DND-41 (cell line): Measurements from ENCODE around the gene PTPRH.
A peak's percentile ranks its signal among the peaks of the same experiment; 100 is the strongest.

Experiments used
- ATAC-seq: fragments of 200-7000 bp; cut with Tn5 transposase; 3 replicates; pipeline ENCODE4 v1.9.1; 2021; ENCODE audit warnings: low read depth; ENCODE audit not compliant: insufficient read depth
- DNase-seq: peaks from one replicate; pipeline ENCODE4 v3.0.0-alpha.2; 2020
- H2AFZ ChIP-seq: 2 replicates; pipeline ENCODE4 v1.6.0; 2012; ENCODE audit warnings: low read depth, low read length
- H3K27ac ChIP-seq: 2 replicates; pipeline ENCODE4 v1.5.1; 2012; ENCODE audit warnings: low read length, inconsistent platforms
- H3K27me3 ChIP-seq: fragments of 200-600 bp; sonication (generic); 2 replicates; pipeline ENCODE4 v1.6.0; 2012; ENCODE audit warnings: low read length, mild to moderate bottlenecking, inconsistent platforms; ENCODE audit not compliant: insufficient read depth, poor library complexity
- H3K36me3 ChIP-seq: 2 replicates; pipeline ENCODE4 v1.5.1; 2012; ENCODE audit warnings: low read length, inconsistent platforms; ENCODE audit not compliant: insufficient read depth
- H3K4me1 ChIP-seq: 2 replicates; pipeline ENCODE4 v1.5.1; 2012; ENCODE audit warnings: mild to moderate bottlenecking, low read length; ENCODE audit not compliant: insufficient read depth
- H3K4me2 ChIP-seq: 2 replicates; pipeline ENCODE4 v1.6.0; 2012; ENCODE audit warnings: mild to moderate bottlenecking, moderate library complexity, low read length, inconsistent platforms; ENCODE audit not compliant: insufficient read depth
- H3K4me3 ChIP-seq, 2 experiments: fragments of 200-600 bp in 1 of 2; shearing (Covaris generic) in 1 of 2; 2 replicates each; pipeline ENCODE4 v1.5.1; 2012 to 2016; ENCODE audit warnings: inconsistent platforms in 2 of 2, low read length in 2 of 2, mild to moderate bottlenecking in 2 of 2, low read depth in 1 of 2, moderate library complexity in 1 of 2
- H3K79me2 ChIP-seq: 2 replicates; pipeline ENCODE4 v1.6.0; 2012; ENCODE audit warnings: low read length, inconsistent platforms; ENCODE audit not compliant: insufficient read depth
- H3K9ac ChIP-seq: 2 replicates; pipeline ENCODE4 v1.6.0; 2012; ENCODE audit warnings: low read depth, mild to moderate bottlenecking, inconsistent platforms, low read length, moderate library complexity
- H3K9me3 ChIP-seq: 2 replicates; pipeline ENCODE4 v1.5.1; 2012; ENCODE audit warnings: low read length, moderate library complexity, mild to moderate bottlenecking, inconsistent platforms; ENCODE audit not compliant: insufficient read depth, severe bottlenecking
- H4K20me1 ChIP-seq: 2 replicates; pipeline ENCODE4 v1.6.0; 2012; ENCODE audit warnings: low read length; ENCODE audit not compliant: insufficient read depth
- CTCF ChIP-seq: IDR thresholded peaks from 2 replicates; pipeline ENCODE4 v1.5.1; 2012; ENCODE audit warnings: borderline replicate concordance, low read length, moderate library complexity, mild to moderate bottlenecking; ENCODE audit not compliant: poor library complexity, severe bottlenecking; ENCODE audit errors: extremely low read depth
- EZH2 ChIP-seq: IDR thresholded peaks from 3 replicates; pipeline ENCODE4 v1.6.1; 2012; ENCODE audit warnings: borderline replicate concordance, low read depth, mild to moderate bottlenecking, moderate library complexity, low read length, inconsistent platforms; ENCODE audit not compliant: severe bottlenecking

PTPRH gene

GRCh38 chr19:55213547-55213946 is 4.2 kb upstream of the PTPRH start:
- no peaks in the 10 kb centered on the region for H3K36me3 ChIP-seq
- H3K4me1 ChIP-seq: no peaks in the 10 kb centered on the region
- no peaks in the 10 kb centered on the region for H4K20me1 ChIP-seq
- no peaks in the 10 kb centered on the region for H3K79me2 ChIP-seq
- no peak for TF ChIP-seq CTCF
- TF ChIP-seq EZH2: no peak
- DNase-seq (no peak), ATAC-seq (no peak)
- no peak overlapping the region for H3K4me3 ChIP-seq
- H3K9me3 ChIP-seq: peaks cover 5% of the 10 kb centered on the region
- H3K9ac ChIP-seq: no peak overlapping the region
- no peak overlapping the region for H3K27ac ChIP-seq
- no peak overlapping the region for H2AFZ ChIP-seq
- H3K4me2 ChIP-seq: no peak overlapping the region
- no peaks in the 10 kb centered on the region for H3K27me3 ChIP-seq

DNA sequence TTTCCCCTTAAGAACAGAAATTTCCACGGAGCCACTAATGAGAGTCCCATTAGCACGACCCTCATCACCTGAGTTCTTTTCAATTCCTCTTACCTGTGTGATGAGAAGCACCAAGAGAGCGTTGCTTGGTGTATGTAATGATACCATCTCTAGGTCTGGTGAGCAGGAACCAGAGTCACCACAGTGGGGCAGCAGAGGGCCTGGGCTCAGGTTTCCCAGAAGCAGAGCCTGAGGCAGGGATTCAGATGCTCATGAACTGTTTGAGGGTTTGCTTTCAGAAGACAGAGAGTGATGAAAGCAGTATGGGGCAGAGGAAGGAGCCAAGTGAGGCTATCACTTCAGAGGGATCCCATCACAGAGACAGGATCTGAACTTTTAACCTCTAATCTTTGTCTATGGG is 3.1 kb upstream of the PTPRH start:
- Histone ChIP-seq H3K4me1 (no peaks in the 10 kb centered on the region), H3K9me3 (peaks cover 5% of the 10 kb centered on the region), H3K4me2 (no peak overlapping the region), H3K9ac (no peak overlapping the region), H4K20me1 (no peaks in the 10 kb centered on the region), H3K36me3 (no peaks in the 10 kb centered on the region), H3K79me2 (no peaks in the 10 kb centered on the region), H3K27ac (no peak overlapping the region), H2AFZ (no peak overlapping the region), H3K27me3 (no peaks in the 10 kb centered on the region), H3K4me3 (no peak overlapping the region)
- peak; percentile 46 for DNase-seq
- TF ChIP-seq EZH2: no peak
- peak; percentile 55 for TF ChIP-seq CTCF
- ATAC-seq: no peak

DNA sequence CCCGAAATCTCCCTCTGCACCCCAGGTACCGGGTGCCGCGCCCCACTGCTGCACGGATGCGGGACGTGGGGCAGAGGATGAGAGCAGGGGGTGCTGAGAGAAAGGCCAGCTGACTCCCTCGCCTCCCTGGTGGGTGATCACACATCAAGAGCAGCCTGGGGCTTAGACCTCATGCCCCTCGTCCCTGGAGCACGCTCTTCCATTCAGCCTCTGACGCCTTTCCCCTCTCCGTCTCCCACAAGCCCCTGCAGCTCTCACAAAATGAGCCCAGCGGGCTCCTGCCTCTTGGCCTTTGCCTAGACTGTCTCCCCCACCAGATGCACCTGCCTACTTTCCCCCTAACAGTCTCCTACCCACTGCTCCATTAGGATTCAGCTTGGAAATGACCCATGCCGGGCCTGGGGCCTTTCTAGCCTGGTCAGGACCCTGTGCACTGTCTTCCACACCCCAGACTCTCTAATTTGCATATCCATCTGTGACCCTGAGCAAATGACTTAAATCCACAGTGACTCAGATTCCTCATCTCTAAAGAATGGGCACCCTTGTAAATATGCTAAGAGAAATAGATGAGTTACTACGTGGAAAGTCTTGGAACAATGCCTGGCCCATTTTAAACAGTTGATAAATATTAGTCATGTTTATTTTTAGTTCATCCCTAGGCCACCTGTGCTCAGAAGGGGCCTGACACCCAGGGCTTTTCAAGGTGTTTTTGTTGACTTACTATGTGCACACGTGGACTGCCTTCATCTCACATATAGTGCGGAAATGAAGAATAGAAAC is 582 bp upstream of the PTPRH start:
- Histone ChIP-seq H3K27ac (no peak overlapping the region), H3K79me2 (no peaks in the 10 kb centered on the region), H3K27me3 (no peaks in the 10 kb centered on the region), H3K36me3 (no peaks in the 10 kb centered on the region), H4K20me1 (no peaks in the 10 kb centered on the region), H3K4me2 (no peak overlapping the region), H3K9ac (no peak overlapping the region), H3K4me1 (no peaks in the 10 kb centered on the region), H3K4me3 (no peak overlapping the region), H3K9me3 (peaks cover 5% of the 10 kb centered on the region), H2AFZ (no peak overlapping the region)
- TF ChIP-seq EZH2 (no peak), CTCF (no peak)
- no peak for DNase-seq
- ATAC-seq: no peak
